OCI-LY1 (cell line): Measurements from ENCODE around the gene TM4SF4.

Experiments
- H2AFZ ChIP-seq: fragments of 200-600 bp; sonication (generic), shearing (Covaris generic); 2 replicates; pipeline ENCODE4 v1.6.0; 2014; ENCODE audit warnings: antibody characterized with exemption, mild to moderate bottlenecking, low read length
- H3F3A ChIP-seq: fragments of 200-600 bp; sonication (generic), shearing (Covaris generic); 2 replicates; pipeline ENCODE4 v1.6.0; 2014; ENCODE audit warnings: mild to moderate bottlenecking, antibody characterized with exemption, low read length, moderate library complexity; ENCODE audit not compliant: insufficient read depth
- H3K27ac ChIP-seq: fragments of 200-600 bp; sonication (generic); 2 replicates; pipeline ENCODE4 v1.5.1; 2014; ENCODE audit warnings: low read length, mixed run types, mild to moderate bottlenecking, low read depth; ENCODE audit not compliant: poor library complexity, severe bottlenecking
- H3K27me3 ChIP-seq: fragments of 200-600 bp; sonication (generic); 2 replicates; pipeline ENCODE4 v1.6.0; 2014; ENCODE audit warnings: antibody characterized with exemption, mild to moderate bottlenecking, low read length, moderate library complexity; ENCODE audit not compliant: insufficient read depth
- H3K36me3 ChIP-seq: fragments of 200-600 bp; sonication (generic); 2 replicates; pipeline ENCODE4 v1.6.1; 2014; ENCODE audit warnings: mild to moderate bottlenecking, antibody characterized with exemption, low read length, moderate library complexity, mixed read lengths; ENCODE audit not compliant: insufficient read depth
- H3K4me1 ChIP-seq: fragments of 200-600 bp; sonication (generic); 2 replicates; pipeline ENCODE4 v1.5.1; 2014; ENCODE audit warnings: mild to moderate bottlenecking, low read length, moderate library complexity; ENCODE audit not compliant: insufficient read depth, severe bottlenecking
- H3K4me2 ChIP-seq: fragments of 200-600 bp; sonication (generic), shearing (Covaris generic); 2 replicates; pipeline ENCODE4 v1.6.1; 2014; ENCODE audit warnings: low read length
- H3K4me3 ChIP-seq: fragments of 200-600 bp; sonication (generic); 2 replicates; pipeline ENCODE4 v1.5.1; 2014; ENCODE audit warnings: low read length, low read depth, mild to moderate bottlenecking, mixed read lengths; ENCODE audit not compliant: poor library complexity, severe bottlenecking
- H3K79me2 ChIP-seq: fragments of 200-600 bp; shearing (Covaris generic); 2 replicates; pipeline ENCODE4 v1.6.1; 2016; ENCODE audit warnings: mixed run types, low read length, mixed read lengths; ENCODE audit not compliant: insufficient read depth
- H3K9ac ChIP-seq: fragments of 200-600 bp; sonication (generic), shearing (Covaris generic); 2 replicates; pipeline ENCODE4 v1.6.1; 2014; ENCODE audit warnings: mild to moderate bottlenecking, low read length, mixed read lengths
- H3K9me2 ChIP-seq: fragments of 200-600 bp; sonication (generic), shearing (Covaris generic); 2 replicates; pipeline ENCODE4 v1.6.1; 2014; ENCODE audit warnings: low read depth, mild to moderate bottlenecking, low read length, mixed read lengths
- H3K9me3 ChIP-seq: fragments of 200-600 bp; shearing (Covaris generic); 2 replicates; pipeline ENCODE4 v1.6.1; 2014; ENCODE audit warnings: low read length, mixed read lengths
- H4K20me1 ChIP-seq: fragments of 200-600 bp; sonication (generic), shearing (Covaris generic); 2 replicates; pipeline ENCODE4 v1.6.0; 2016; ENCODE audit warnings: mild to moderate bottlenecking, low read length; ENCODE audit not compliant: insufficient read depth
- CTCF ChIP-seq: fragments of 200-600 bp; sonication (generic), shearing (Covaris generic); IDR thresholded peaks from 2 replicates; pipeline ENCODE4 v1.5.1; 2017; ENCODE audit warnings: mild to moderate bottlenecking, antibody characterized with exemption, low read length, moderate library complexity, mixed read lengths
- EZH2 ChIP-seq: fragments of 200-600 bp; sonication (generic), shearing (Covaris generic); IDR thresholded peaks from 2 replicates; pipeline ENCODE4 v1.8.0; 2017; ENCODE audit warnings: borderline replicate concordance, mixed run types, mild to moderate bottlenecking, antibody characterized with exemption, low read length, moderate library complexity, mixed read lengths

The TM4SF4 gene

DNA sequence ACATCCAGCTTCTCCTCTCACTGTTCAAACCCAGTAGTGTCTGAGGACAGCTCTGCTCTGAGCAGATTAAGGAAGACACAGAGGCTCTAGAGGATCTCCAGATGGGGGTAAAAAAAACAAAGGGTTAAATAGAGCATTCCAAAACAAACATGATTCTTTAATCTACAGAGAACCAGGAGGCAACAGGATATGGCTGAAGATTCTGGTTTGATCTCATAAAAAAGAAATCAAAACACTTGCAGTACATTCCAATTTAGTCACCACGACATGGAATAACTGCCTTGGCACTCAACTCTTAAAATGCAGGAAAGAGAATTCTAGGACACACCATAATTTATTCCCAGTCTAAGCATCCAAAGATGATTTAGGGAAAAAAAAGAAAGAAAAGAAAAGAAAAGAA, 32.0 kb downstream of the TM4SF4 start:
- Histone ChIP-seq H3K27me3 (0 out of 2 replicates have a peak, but pooled peaks cover 5% of the 10 kb centered on the region), H4K20me1 (no peaks in the 10 kb centered on the region), H3K4me1 (no peaks in the 10 kb centered on the region), H3K4me2 (no peak overlapping the region), H3F3A (no peaks in the 10 kb centered on the region), H3K27ac (no peak overlapping the region), H3K9me3 (no peaks in the 10 kb centered on the region), H2AFZ (no peak overlapping the region), H3K4me3 (no peak overlapping the region), H3K79me2 (no peaks in the 10 kb centered on the region), H3K36me3 (no peaks in the 10 kb centered on the region), H3K9ac (no peak overlapping the region), H3K9me2 (no peaks in the 10 kb centered on the region)
- no peak for TF ChIP-seq CTCF
- no peak for TF ChIP-seq EZH2

GRCh38 chr3:149506965-149507364, 32.5 kb downstream of the TM4SF4 start:
- no peaks in the 10 kb centered on the region for H3K9me2 ChIP-seq
- no peaks in the 10 kb centered on the region for H3K9me3 ChIP-seq
- H3K27me3 ChIP-seq = 0 out of 2 replicates have a peak, but pooled peaks cover 5% of the 10 kb centered on the region
- no peaks in the 10 kb centered on the region for H3K36me3 ChIP-seq
- H3K4me3 ChIP-seq = no peak overlapping the region
- no peaks in the 10 kb centered on the region for H4K20me1 ChIP-seq
- no peak overlapping the region for H3K4me2 ChIP-seq
- TF ChIP-seq CTCF (no peak), EZH2 (no peak)
- no peaks in the 10 kb centered on the region for H3K79me2 ChIP-seq
- H3K9ac ChIP-seq = no peak overlapping the region
- no peak overlapping the region for H3K27ac ChIP-seq
- H3K4me1 ChIP-seq = no peaks in the 10 kb centered on the region
- H2AFZ ChIP-seq = no peak overlapping the region
- no peaks in the 10 kb centered on the region for H3F3A ChIP-seq

GRCh38 chr3:149507491-149508324, 33.2 kb downstream of the TM4SF4 start:
- H3K4me1 ChIP-seq = no peaks in the 10 kb centered on the region
- no peak overlapping the region for H3K27ac ChIP-seq
- no peaks in the 10 kb centered on the region for H3K9me3 ChIP-seq
- no peaks in the 10 kb centered on the region for H4K20me1 ChIP-seq
- no peak for TF ChIP-seq CTCF
- no peak overlapping the region for H3K4me3 ChIP-seq
- no peaks in the 10 kb centered on the region for H3F3A ChIP-seq
- 0 out of 2 replicates have a peak, but pooled peaks cover 5% of the 10 kb centered on the region for H3K27me3 ChIP-seq
- no peak overlapping the region for H2AFZ ChIP-seq
- H3K9me2 ChIP-seq = no peaks in the 10 kb centered on the region
- no peak overlapping the region for H3K4me2 ChIP-seq
- no peaks in the 10 kb centered on the region for H3K36me3 ChIP-seq
- H3K9ac ChIP-seq = no peak overlapping the region
- no peaks in the 10 kb centered on the region for H3K79me2 ChIP-seq
